Testis (tissue), 3 donors: ENCODE data around the gene AMMECR1. TPM values are rescaled to one million over a fixed set of nuclear protein-coding genes. Genes with fewer than 3 reads are reported as not detected.
"Not testable (repeated sequence)": the region's sequence is repeated elsewhere in the genome, so short reads cannot be mapped to it uniquely, and the experiment has no call there.

Experiments
- DNase-seq: peaks from one replicate; pipeline ENCODE4 v3.0.0-alpha.2; 2019
- H3K27ac ChIP-seq, 2 donors: fragments of 200-600 bp; sonication (generic); one replicate each; pipeline ENCODE4 v1.5.1; 2019
- H3K27me3 ChIP-seq: fragments of 200-600 bp; sonication (generic); one replicate; pipeline ENCODE4 v1.5.1; 2019
- H3K36me3 ChIP-seq: fragments of 200-600 bp; sonication (generic); one replicate; pipeline ENCODE4 v1.5.1; 2017; ENCODE audit warnings: low read depth; ENCODE audit errors: missing control alignments
- H3K4me1 ChIP-seq: fragments of 200-600 bp; sonication (generic); one replicate; pipeline ENCODE4 v1.5.1; 2019
- H3K4me3 ChIP-seq, 2 donors: fragments of 200-600 bp; sonication (generic); one replicate each; pipeline ENCODE4 v1.5.1; 2017 to 2019
- H3K9me3 ChIP-seq: fragments of 200-600 bp; sonication (generic); one replicate; pipeline ENCODE4 v1.5.1; 2017
- POLR2A ChIP-seq: fragments of 450-650 bp; IDR thresholded peaks from one replicate; pipeline ENCODE4 v1.6.1; 2017; ENCODE audit warnings: antibody characterized with exemption, mild to moderate bottlenecking, moderate library complexity
- WGBS, 2 donors: methylation state at CpG; one replicate each; pipeline ENCODE4 v1.1.5; 2018; 5-methylcytosine and 5-hydroxymethylcytosine counted together
- intact Hi-C: fragments of 100-400 bp; cut with DNase I; formaldehyde crosslinking; loops from one replicate; pipeline ENCODE4 v1.15.1; 2023; ENCODE audit warnings: low total_unique reads
- polyA plus RNA-seq: library from polyadenylated mRNA; stranded (reverse); fragments of 350-450 nt; fragmentation: Illumina TruSeq; extraction: RNeasy Lipid Tissue Mini Kit (QIAGEN cat#74804); gene quantifications from one replicate; pipeline ENCODE4 v1.2.3, GENCODE V29; 2014; ENCODE audit warnings: low read depth, low replicate concordance; ENCODE audit not compliant: insufficient read depth
- total RNA-seq, 2 donors: library from RNA; depleted of rRNA; stranded (reverse); fragments of >200 nt; gene quantifications; one replicate each; pipeline ENCODE4 v1.2.3, GENCODE V29; 2016
- TF ChIP-seq, protein P1 (sequence below), 3 experiments: fragments of 450-650 bp in 2 of 3; fragments of 200-600 bp in 1 of 3; sonication (generic) in 1 of 3; IDR thresholded peaks; one replicate each; pipeline ENCODE4 v1.5.1; 2016 to 2019; ENCODE audit warnings: antibody characterized with exemption in 3 of 3, mild to moderate bottlenecking in 2 of 3, moderate library complexity in 1 of 3

Gene AMMECR1
- total and polyA plus RNA-seq, 3 donors from 2014 or later = 3.3 to 5.7 (median 5.4) TPM

- H3K36me3 ChIP-seq, intact Hi-C loops, H3K27ac ChIP-seq, H3K4me1 ChIP-seq, H3K9me3 ChIP-seq, H3K27me3 ChIP-seq, H3K4me3 ChIP-seq: not testable (repeated sequence)
- DNase-seq = peak; percentile 23
- 77 to 92% methylated on average over 2 to 18 of the region's 21 CpGs for WGBS, 2 donors
These were observed 88.3 kb downstream of the AMMECR1 start for GRCh38 chrX:110229497-110230111.

- TF ChIP-seq, protein P1, sequence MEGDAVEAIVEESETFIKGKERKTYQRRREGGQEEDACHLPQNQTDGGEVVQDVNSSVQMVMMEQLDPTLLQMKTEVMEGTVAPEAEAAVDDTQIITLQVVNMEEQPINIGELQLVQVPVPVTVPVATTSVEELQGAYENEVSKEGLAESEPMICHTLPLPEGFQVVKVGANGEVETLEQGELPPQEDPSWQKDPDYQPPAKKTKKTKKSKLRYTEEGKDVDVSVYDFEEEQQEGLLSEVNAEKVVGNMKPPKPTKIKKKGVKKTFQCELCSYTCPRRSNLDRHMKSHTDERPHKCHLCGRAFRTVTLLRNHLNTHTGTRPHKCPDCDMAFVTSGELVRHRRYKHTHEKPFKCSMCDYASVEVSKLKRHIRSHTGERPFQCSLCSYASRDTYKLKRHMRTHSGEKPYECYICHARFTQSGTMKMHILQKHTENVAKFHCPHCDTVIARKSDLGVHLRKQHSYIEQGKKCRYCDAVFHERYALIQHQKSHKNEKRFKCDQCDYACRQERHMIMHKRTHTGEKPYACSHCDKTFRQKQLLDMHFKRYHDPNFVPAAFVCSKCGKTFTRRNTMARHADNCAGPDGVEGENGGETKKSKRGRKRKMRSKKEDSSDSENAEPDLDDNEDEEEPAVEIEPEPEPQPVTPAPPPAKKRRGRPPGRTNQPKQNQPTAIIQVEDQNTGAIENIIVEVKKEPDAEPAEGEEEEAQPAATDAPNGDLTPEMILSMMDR (IDR thresholded peaks at IDR 0.05) = no peak
- TF ChIP-seq POLR2A = no peak
- no peaks in the 10 kb centered on the region for H3K9me3 ChIP-seq
- H3K27me3 ChIP-seq = no peaks in the 10 kb centered on the region
- no peaks in the 10 kb centered on the region for H3K4me1 ChIP-seq
- no peaks in the 10 kb centered on the region for H3K36me3 ChIP-seq
- 73 to 76% methylated on average over 5 of the region's 5 CpGs for WGBS, 2 donors
- no peak overlapping the region for H3K27ac ChIP-seq
- intact Hi-C loops = no loop called here
- no peak for DNase-seq
- H3K4me3 ChIP-seq = no peak overlapping the region
These were observed 89.4 kb downstream of the AMMECR1 start for GRCh38 chrX:110228453-110228852.

- no peak for TF ChIP-seq POLR2A
- TF ChIP-seq, protein P1 (IDR thresholded peaks at IDR 0.05) = no peak
- Histone ChIP-seq H3K4me1 (no peaks in the 10 kb centered on the region), H3K9me3 (no peaks in the 10 kb centered on the region), H3K4me3 (no peak overlapping the region), H3K36me3 (no peaks in the 10 kb centered on the region), H3K27me3 (no peaks in the 10 kb centered on the region), H3K27ac (no peak overlapping the region)
- intact Hi-C loops = no loop called here
- no peak for DNase-seq
- 73 to 77% methylated on average over 2 of the region's 2 CpGs for WGBS, 2 donors
These were observed 91.0 kb downstream of the AMMECR1 start for GRCh38 chrX:110226931-110227330.

DNA sequence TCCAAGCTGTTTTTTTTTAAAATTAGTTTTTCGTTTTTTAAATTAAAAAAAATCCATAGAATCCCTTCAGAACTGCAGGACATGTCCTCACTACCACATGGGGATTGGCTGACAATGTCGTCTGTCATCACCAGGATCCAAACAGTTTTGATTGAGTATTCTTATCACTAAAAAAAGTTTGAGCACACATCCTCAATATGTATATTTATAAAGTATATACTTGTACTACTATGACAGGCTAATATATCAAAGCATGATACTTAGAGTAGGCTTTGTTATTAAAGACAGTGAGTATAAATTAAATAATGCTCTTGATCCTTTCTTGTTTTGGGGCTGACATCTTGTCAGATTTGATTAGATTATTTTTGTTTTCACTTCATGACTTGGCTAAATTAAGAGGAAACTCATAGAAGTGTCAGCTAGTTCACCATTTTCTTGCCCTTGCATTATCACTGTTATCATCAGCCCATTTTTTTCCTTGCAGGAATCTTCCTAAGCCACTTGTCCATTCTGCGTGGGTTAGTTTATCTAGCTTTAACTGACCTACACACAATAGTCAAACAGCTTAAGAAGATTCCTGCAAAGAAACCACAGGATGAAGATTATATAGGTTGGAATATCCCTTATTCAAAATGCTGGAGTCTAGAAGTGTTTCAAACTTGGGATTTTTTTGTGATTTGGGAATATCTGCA, 92.8 kb downstream of the AMMECR1 start:
- no peak for DNase-seq
- H3K4me3 ChIP-seq = no peak overlapping the region
- TF ChIP-seq, protein P1 (IDR thresholded peaks at IDR 0.05) = no peak
- TF ChIP-seq POLR2A = no peak
- WGBS, 2 donors = 80% methylated on average over 3 of the region's 3 CpGs
- H3K36me3 ChIP-seq = no peaks in the 10 kb centered on the region
- intact Hi-C loops = no loop called here
- no peak overlapping the region for H3K27ac ChIP-seq
- no peaks in the 10 kb centered on the region for H3K9me3 ChIP-seq
- no peaks in the 10 kb centered on the region for H3K4me1 ChIP-seq
- no peaks in the 10 kb centered on the region for H3K27me3 ChIP-seq

GRCh38 chrX:110222497-110223257, 95.2 kb downstream of the AMMECR1 start:
- no peak overlapping the region for H3K27ac ChIP-seq
- no peaks in the 10 kb centered on the region for H3K36me3 ChIP-seq
- no peaks in the 10 kb centered on the region for H3K9me3 ChIP-seq
- WGBS, 2 donors = 67 to 86% methylated on average over 1 to 2 of the region's 2 CpGs
- intact Hi-C loops = no loop called here
- no peaks in the 10 kb centered on the region for H3K27me3 ChIP-seq
- TF ChIP-seq POLR2A = no peak
- TF ChIP-seq, protein P1 (IDR thresholded peaks at IDR 0.05) = no peak
- no peak for DNase-seq
- no peaks in the 10 kb centered on the region for H3K4me1 ChIP-seq
- H3K4me3 ChIP-seq = no peak overlapping the region
